Caco-2 (cell line): ENCODE measurements around the gene KCNN3. TPM values are rescaled to one million over a fixed set of nuclear protein-coding genes. Genes with fewer than 3 reads are reported as not detected.

ENCODE experiments used
- BruUV-seq: library from RNA; stranded (reverse); fragments of 400-500 nt; replicated peaks from 2 replicates; lab custom pipeline; 2021; lab: Mats Ljungman, UMichigan
- CTCF ChIA-PET: fragments of 300-600 bp; sonication (Branson Sonifier 250); formaldehyde crosslinking; loops from one replicate; lab custom pipeline; 2022; ENCODE audit warnings: antibody characterized with exemption; lab: Charles Lee
- POLR2A ChIA-PET: fragments of 300-600 bp; sonication (Branson Sonifier 250); formaldehyde crosslinking; loops from one replicate; lab custom pipeline; 2022; ENCODE audit warnings: antibody characterized with exemption; lab: Charles Lee
- DNase-seq, 2 experiments: peaks; one replicate each; pipeline versions ENCODE4 v3.0.0 to v3.0.0-alpha.2; 2020 to 2022
- H3K27me3 ChIP-seq: replicated peaks from 2 replicates; pipeline ENCODE4 v1.6.0; 2011; ENCODE audit warnings: low read length; ENCODE audit not compliant: control insufficient read depth, insufficient read depth
- H3K36me3 ChIP-seq: 2 replicates; pipeline ENCODE4 v1.5.1; 2011; ENCODE audit warnings: low read length; ENCODE audit not compliant: control insufficient read depth, insufficient read depth
- H3K4me1 ChIP-seq: fragments of 250-450 bp; sonication (Bioruptor Pico); 2 replicates; pipeline ENCODE4 v1.5.1; 2020; ENCODE audit warnings: mild to moderate bottlenecking
- H3K4me3 ChIP-seq: 2 replicates; pipeline ENCODE4 v1.5.1; 2011; ENCODE audit warnings: low read depth, mild to moderate bottlenecking, control low read depth, low read length
- H3K9me3 ChIP-seq: fragments of 250-450 bp; sonication (Bioruptor Pico); 2 replicates; pipeline ENCODE4 v1.5.1; 2020; ENCODE audit warnings: mild to moderate bottlenecking, moderate library complexity
- H3K27ac Mint-ChIP-seq: one replicate; pipeline ENCODE4 v1.8.0; 2022; ENCODE audit warnings: mixed read lengths; ENCODE audit not compliant: unreplicated experiment
- H3K27me3 Mint-ChIP-seq: one replicate; pipeline ENCODE4 v1.8.0; 2022; ENCODE audit warnings: mixed read lengths; ENCODE audit not compliant: insufficient read depth, unreplicated experiment
- H3K36me3 Mint-ChIP-seq: one replicate; pipeline ENCODE4 v1.8.0; 2022; ENCODE audit warnings: mild to moderate bottlenecking, mixed read lengths; ENCODE audit not compliant: insufficient read depth, unreplicated experiment
- H3K4me1 Mint-ChIP-seq: one replicate; pipeline ENCODE4 v1.8.0; 2022; ENCODE audit warnings: low read depth, mixed read lengths; ENCODE audit not compliant: unreplicated experiment
- H3K4me3 Mint-ChIP-seq: one replicate; pipeline ENCODE4 v1.8.0; 2022; ENCODE audit warnings: mild to moderate bottlenecking, moderate library complexity, mixed read lengths; ENCODE audit not compliant: unreplicated experiment
- H3K9me3 Mint-ChIP-seq: one replicate; pipeline ENCODE4 v1.8.0; 2022; ENCODE audit warnings: mixed read lengths; ENCODE audit not compliant: unreplicated experiment
- intact Hi-C: fragments of 100-400 bp; cut with micrococcal nuclease; formaldehyde crosslinking; loops from one replicate; pipeline ENCODE4 v1.10.0; 2022; ENCODE audit not compliant: unreplicated experiment
- total RNA-seq: library from RNA; stranded (reverse); gene quantifications from 2 replicates; pipeline ENCODE4 v1.2.3, GENCODE V29; 2022
- TF ChIP-seq, protein P1 (sequence below), 2 experiments: fragments of 200-600 bp in 1 of 2; IDR thresholded peaks; 1 replicate in 1 of 2; 2 replicates in 1 of 2; pipeline versions ENCODE4 v1.5.1 to v1.8.0; 2011 to 2022; ENCODE audit warnings: antibody characterized with exemption in 1 of 2, control low read depth in 1 of 2, inconsistent platforms in 1 of 2, low read depth in 1 of 2, low read length in 1 of 2, mild to moderate bottlenecking in 1 of 2, moderate library complexity in 1 of 2; ENCODE audit not compliant: insufficient read depth in 1 of 2, severe bottlenecking in 1 of 2, unreplicated experiment in 1 of 2

Gene KCNN3
- total RNA-seq, 1 experiment from 2014 or later = 0.05 TPM

DNA sequence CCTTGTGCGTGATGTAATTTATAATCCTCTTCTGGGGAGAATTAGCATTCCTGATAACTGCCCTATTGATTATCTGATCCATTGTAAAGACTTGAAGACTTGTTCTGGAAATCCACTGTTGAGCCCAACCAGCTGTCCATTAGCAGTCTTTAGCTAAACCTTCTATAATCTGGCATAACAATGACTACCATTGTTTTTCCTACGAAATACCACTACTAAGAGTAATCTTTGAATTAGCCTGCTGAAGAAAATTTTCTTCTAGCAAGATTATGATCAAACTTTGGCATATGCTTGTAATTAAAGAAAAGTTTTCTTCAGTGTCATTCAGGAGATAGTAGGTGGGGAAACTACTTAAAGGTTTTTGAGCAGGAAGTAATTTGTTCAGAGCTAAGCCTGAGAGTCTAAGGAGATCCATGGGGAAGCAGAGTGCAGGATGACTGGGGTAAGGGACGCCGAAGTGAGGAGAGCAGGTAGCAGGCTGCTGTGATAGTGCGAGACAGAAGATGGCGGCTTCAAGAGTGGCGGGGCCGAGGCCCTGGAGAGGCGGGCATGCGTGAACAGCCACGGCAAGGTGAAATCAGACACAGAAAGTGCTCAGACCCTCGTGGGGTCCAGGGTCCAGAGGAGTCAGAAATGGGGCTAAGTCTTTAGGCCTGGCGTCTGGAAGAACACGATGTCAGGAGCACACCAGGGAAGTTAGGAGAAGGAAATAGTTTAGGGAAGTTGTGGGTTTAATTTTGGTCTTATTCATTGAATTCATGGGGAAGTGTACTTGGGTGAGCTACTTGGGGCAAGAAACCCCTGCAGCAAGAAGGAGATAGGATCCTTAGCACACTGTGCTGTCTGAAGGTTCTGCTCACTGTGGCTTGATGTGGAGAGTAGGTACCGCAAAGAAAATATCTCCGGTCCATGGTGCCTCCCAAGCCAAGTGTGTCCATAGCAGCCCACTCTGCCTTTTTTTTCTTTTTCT lies 149.5 kb downstream of the KCNN3 start:
- TF ChIP-seq, protein P1, sequence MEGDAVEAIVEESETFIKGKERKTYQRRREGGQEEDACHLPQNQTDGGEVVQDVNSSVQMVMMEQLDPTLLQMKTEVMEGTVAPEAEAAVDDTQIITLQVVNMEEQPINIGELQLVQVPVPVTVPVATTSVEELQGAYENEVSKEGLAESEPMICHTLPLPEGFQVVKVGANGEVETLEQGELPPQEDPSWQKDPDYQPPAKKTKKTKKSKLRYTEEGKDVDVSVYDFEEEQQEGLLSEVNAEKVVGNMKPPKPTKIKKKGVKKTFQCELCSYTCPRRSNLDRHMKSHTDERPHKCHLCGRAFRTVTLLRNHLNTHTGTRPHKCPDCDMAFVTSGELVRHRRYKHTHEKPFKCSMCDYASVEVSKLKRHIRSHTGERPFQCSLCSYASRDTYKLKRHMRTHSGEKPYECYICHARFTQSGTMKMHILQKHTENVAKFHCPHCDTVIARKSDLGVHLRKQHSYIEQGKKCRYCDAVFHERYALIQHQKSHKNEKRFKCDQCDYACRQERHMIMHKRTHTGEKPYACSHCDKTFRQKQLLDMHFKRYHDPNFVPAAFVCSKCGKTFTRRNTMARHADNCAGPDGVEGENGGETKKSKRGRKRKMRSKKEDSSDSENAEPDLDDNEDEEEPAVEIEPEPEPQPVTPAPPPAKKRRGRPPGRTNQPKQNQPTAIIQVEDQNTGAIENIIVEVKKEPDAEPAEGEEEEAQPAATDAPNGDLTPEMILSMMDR (IDR thresholded peaks at IDR 0.05; ENCODE audit: insufficient read depth in 1 of 2, low read depth in 1 of 2, low read length in 1 of 2, severe bottlenecking in 1 of 2, unreplicated experiment in 1 of 2) = no peak
- H3K4me1 Mint-ChIP-seq = no peaks in the 10 kb centered on the region
- BruUV-seq = no TSS peak
- ChIA-PET CTCF (no interaction called here), POLR2A (no interaction called here)
- Histone ChIP-seq H3K4me1 (no peaks in the 10 kb centered on the region), H3K27me3 (no peaks in the 10 kb centered on the region), H3K9me3 (no peaks in the 10 kb centered on the region), H3K4me3 (no peak overlapping the region), H3K36me3 (no peaks in the 10 kb centered on the region)
- no peaks in the 10 kb centered on the region for H3K36me3 Mint-ChIP-seq
- intact Hi-C loops = no loop called here
- no peak overlapping the region for H3K4me3 Mint-ChIP-seq
- DNase-seq = no peak
- no peaks in the 10 kb centered on the region for H3K9me3 Mint-ChIP-seq
- H3K27ac Mint-ChIP-seq = no peak overlapping the region
- H3K27me3 Mint-ChIP-seq = peaks cover 7% of the 10 kb centered on the region

DNA sequence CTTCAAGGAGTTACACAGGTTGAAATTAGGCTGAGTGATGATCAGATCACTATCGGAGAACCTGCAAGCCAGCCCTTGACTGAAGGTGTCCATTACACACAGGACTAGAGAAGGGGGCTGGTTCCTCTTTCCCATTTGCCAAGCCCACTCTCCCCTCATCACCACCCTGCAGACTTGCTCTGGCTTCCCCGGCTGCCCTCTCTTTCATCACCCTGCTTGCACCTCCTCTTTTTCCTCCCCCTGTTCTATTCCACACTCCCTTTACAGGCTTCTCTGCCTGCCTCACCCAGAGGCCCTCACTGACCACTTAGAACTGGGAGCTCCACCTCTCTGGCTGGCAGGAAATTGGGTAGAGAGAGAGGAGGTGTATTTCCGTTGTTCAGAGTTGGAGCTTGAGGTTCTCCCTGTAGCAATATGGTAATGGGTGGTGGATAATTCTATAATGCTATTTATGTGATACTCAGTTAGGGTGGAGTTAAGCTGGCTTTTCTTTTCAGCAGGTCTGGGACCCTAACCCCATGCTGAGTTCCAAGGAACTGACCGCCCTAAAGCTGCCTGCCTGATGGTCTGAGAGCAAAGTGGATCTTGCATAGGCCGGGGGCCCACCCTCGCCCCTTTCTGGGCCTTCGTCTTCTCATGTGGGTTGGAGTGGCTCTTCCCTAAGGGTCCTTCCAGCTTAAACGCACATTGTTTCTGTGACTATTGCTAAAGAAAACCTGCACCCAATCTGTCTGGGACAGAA lies 150.3 kb downstream of the KCNN3 start:
- BruUV-seq = no TSS peak
- Histone ChIP-seq H3K36me3 (no peaks in the 10 kb centered on the region), H3K27me3 (no peaks in the 10 kb centered on the region), H3K9me3 (no peaks in the 10 kb centered on the region), H3K4me1 (no peaks in the 10 kb centered on the region), H3K4me3 (no peak overlapping the region)
- Mint-ChIP-seq H3K9me3 (no peaks in the 10 kb centered on the region), H3K27ac (no peak overlapping the region), H3K4me3 (no peak overlapping the region), H3K4me1 (no peaks in the 10 kb centered on the region), H3K27me3 (peaks cover 7% of the 10 kb centered on the region), H3K36me3 (no peaks in the 10 kb centered on the region)
- CTCF ChIA-PET = interaction anchor here (0.5 kb wide), 1 partner anchor 22 kb away, joined by 3 read pairs; no protein-coding TSS in a partner anchor
- DNase-seq = no peak
- TF ChIP-seq, protein P1 (IDR thresholded peaks at IDR 0.05; ENCODE audit: insufficient read depth in 1 of 2, low read depth in 1 of 2, low read length in 1 of 2, severe bottlenecking in 1 of 2, unreplicated experiment in 1 of 2) = no peak
- intact Hi-C loops = no loop called here
- POLR2A ChIA-PET = no interaction called here

DNA sequence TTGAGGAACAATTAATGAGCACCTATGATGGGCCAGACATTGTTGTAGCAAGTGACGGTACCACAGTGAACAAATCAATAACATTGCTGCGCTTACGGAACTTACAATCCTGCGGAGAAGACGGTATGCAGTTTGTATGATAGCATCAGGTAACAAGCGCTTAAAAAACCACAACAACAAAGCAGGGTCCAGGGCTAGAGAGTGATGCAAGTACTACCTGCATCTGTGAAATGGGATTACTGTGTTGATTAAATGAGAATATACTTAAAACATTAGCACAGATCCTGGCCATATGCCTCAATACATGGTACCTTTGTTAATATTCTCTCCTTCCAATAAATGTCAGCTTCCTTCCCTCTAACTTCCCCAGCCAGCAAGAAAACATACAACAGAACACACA lies 151.5 kb downstream of the KCNN3 start:
- Mint-ChIP-seq H3K27ac (no peak overlapping the region), H3K27me3 (peaks cover 7% of the 10 kb centered on the region), H3K4me3 (no peak overlapping the region), H3K4me1 (no peaks in the 10 kb centered on the region), H3K9me3 (no peaks in the 10 kb centered on the region), H3K36me3 (no peaks in the 10 kb centered on the region)
- intact Hi-C loops = no loop called here
- Histone ChIP-seq H3K27me3 (no peaks in the 10 kb centered on the region), H3K4me3 (no peak overlapping the region), H3K4me1 (no peaks in the 10 kb centered on the region), H3K9me3 (no peaks in the 10 kb centered on the region), H3K36me3 (no peaks in the 10 kb centered on the region)
- ChIA-PET CTCF (no interaction called here), POLR2A (no interaction called here)
- TF ChIP-seq, protein P1 (IDR thresholded peaks at IDR 0.05; ENCODE audit: insufficient read depth in 1 of 2, low read depth in 1 of 2, low read length in 1 of 2, severe bottlenecking in 1 of 2, unreplicated experiment in 1 of 2) = no peak
- BruUV-seq = no TSS peak
- DNase-seq = no peak
